SU-DHL-6 (cell line): ENCODE measurements around the gene DBR1.

Experiments
- H2AFZ ChIP-seq: fragments of 200-600 bp; sonication (generic); 2 replicates; pipeline ENCODE4 v1.6.1; 2014; ENCODE audit warnings: low read depth, mild to moderate bottlenecking, moderate library complexity, mixed read lengths, antibody characterized with exemption, low read length; ENCODE audit not compliant: severe bottlenecking
- H3F3A ChIP-seq: fragments of 200-600 bp; shearing (Covaris generic); 2 replicates; pipeline ENCODE4 v1.6.0; 2016; ENCODE audit warnings: antibody characterized with exemption, mild to moderate bottlenecking; ENCODE audit not compliant: insufficient read depth
- H3K27ac ChIP-seq: fragments of 200-600 bp; sonication (generic); 2 replicates; pipeline ENCODE4 v1.5.1; 2016; ENCODE audit warnings: low read depth, mild to moderate bottlenecking, low read length, moderate library complexity, mixed read lengths
- H3K27me3 ChIP-seq: fragments of 200-600 bp; sonication (generic), shearing (Covaris generic); 2 replicates; pipeline ENCODE4 v1.6.0; 2014; ENCODE audit warnings: mild to moderate bottlenecking, low read length
- H3K36me3 ChIP-seq: fragments of 200-600 bp; sonication (generic); 2 replicates; pipeline ENCODE4 v1.6.1; 2014; ENCODE audit warnings: mild to moderate bottlenecking, low read length, mixed read lengths
- H3K4me2 ChIP-seq: fragments of 300-600, 200-600 bp; shearing (Covaris generic), sonication (generic); 2 replicates; pipeline ENCODE4 v1.6.0; 2014; ENCODE audit warnings: low read length, low read depth, mild to moderate bottlenecking; ENCODE audit not compliant: poor library complexity, severe bottlenecking
- H3K4me3 ChIP-seq: fragments of 200-600 bp; sonication (generic); 2 replicates; pipeline ENCODE4 v1.5.1; 2014; ENCODE audit warnings: antibody characterized with exemption, low read length, mild to moderate bottlenecking, mixed read lengths; ENCODE audit not compliant: insufficient read depth, poor library complexity, severe bottlenecking
- H3K79me2 ChIP-seq: fragments of 200-600 bp; sonication (generic); 2 replicates; pipeline ENCODE4 v1.6.1; 2014; ENCODE audit warnings: mild to moderate bottlenecking, low read length, moderate library complexity; ENCODE audit not compliant: insufficient read depth
- H3K9ac ChIP-seq: fragments of 200-600 bp; sonication (generic); 2 replicates; pipeline ENCODE4 v1.7.0; 2014; ENCODE audit warnings: mild to moderate bottlenecking, low read length
- H3K9me2 ChIP-seq: fragments of 200-600 bp; sonication (generic); replicated peaks from 2 replicates; pipeline ENCODE4 v1.6.1; 2014; ENCODE audit warnings: low read length; ENCODE audit not compliant: insufficient read depth
- H3K9me3 ChIP-seq: fragments of 200-600 bp; sonication (generic); 2 replicates; pipeline ENCODE4 v1.6.1; 2014; ENCODE audit warnings: low read length, mixed read lengths; ENCODE audit not compliant: insufficient read depth
- H4K20me1 ChIP-seq: fragments of 200-600 bp; sonication (generic); 2 replicates; pipeline ENCODE4 v1.6.1; 2014; ENCODE audit warnings: low read depth, mild to moderate bottlenecking, antibody characterized with exemption, low read length, moderate library complexity, mixed read lengths
- EZH2phosphoT487 ChIP-seq: fragments of 200-600 bp; sonication (generic), shearing (Covaris generic); conservative IDR thresholded peaks from 2 replicates; pipeline ENCODE4 v1.6.1; 2018; ENCODE audit warnings: mild to moderate bottlenecking, antibody characterized with exemption, low read length, moderate library complexity, mixed read lengths
- TF ChIP-seq, protein P1 (sequence below): fragments of 200-600 bp; sonication (generic); IDR thresholded peaks from one replicate; pipeline ENCODE4 v1.5.1; 2017; ENCODE audit warnings: antibody characterized with exemption, mild to moderate bottlenecking, low read length, moderate library complexity; ENCODE audit not compliant: insufficient read depth, poor library complexity, severe bottlenecking

The DBR1 gene

DNA sequence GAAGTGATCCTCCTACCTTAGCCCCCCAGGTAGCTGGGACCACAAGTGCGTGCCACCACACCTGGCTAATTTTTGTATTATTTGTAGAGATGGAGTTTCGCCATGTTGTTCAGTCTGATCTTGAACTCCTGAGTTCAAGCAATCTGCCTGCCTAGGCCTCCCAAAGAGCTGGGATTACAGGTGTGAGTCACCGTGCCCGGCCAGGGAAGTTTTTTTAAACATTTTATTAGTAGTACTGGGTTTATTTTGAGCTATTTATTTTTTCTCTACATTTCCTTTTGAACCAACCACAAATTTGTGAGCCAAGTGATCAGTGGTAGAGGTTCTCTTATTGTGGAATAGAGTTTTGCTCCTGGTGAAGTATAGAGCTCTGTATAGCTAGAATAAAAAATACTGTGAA lies 46.1 kb upstream of the DBR1 start:
- Histone ChIP-seq H2AFZ (no peak overlapping the region), H3K4me2 (no peak overlapping the region), H4K20me1 (no peaks in the 10 kb centered on the region), H3K79me2 (peaks cover 48% of the 10 kb centered on the region), H3K36me3 (peaks cover 20% of the 10 kb centered on the region), H3K4me3 (no peak overlapping the region), H3F3A (no peaks in the 10 kb centered on the region), H3K9me2 (no peaks in the 10 kb centered on the region), H3K9ac (no peak overlapping the region), H3K9me3 (no peaks in the 10 kb centered on the region), H3K27me3 (no peaks in the 10 kb centered on the region), H3K27ac (no peak overlapping the region)
- TF ChIP-seq, protein P1, sequence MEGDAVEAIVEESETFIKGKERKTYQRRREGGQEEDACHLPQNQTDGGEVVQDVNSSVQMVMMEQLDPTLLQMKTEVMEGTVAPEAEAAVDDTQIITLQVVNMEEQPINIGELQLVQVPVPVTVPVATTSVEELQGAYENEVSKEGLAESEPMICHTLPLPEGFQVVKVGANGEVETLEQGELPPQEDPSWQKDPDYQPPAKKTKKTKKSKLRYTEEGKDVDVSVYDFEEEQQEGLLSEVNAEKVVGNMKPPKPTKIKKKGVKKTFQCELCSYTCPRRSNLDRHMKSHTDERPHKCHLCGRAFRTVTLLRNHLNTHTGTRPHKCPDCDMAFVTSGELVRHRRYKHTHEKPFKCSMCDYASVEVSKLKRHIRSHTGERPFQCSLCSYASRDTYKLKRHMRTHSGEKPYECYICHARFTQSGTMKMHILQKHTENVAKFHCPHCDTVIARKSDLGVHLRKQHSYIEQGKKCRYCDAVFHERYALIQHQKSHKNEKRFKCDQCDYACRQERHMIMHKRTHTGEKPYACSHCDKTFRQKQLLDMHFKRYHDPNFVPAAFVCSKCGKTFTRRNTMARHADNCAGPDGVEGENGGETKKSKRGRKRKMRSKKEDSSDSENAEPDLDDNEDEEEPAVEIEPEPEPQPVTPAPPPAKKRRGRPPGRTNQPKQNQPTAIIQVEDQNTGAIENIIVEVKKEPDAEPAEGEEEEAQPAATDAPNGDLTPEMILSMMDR = no peak
- no peak for TF ChIP-seq EZH2phosphoT487

- H3K27ac ChIP-seq = no peak overlapping the region
- no peak overlapping the region for H3K4me2 ChIP-seq
- no peaks in the 10 kb centered on the region for H3K27me3 ChIP-seq
- no peaks in the 10 kb centered on the region for H3K9me2 ChIP-seq
- no peak overlapping the region for H3K4me3 ChIP-seq
- peaks cover 48% of the 10 kb centered on the region for H3K79me2 ChIP-seq
- H3F3A ChIP-seq = no peaks in the 10 kb centered on the region
- no peak overlapping the region for H2AFZ ChIP-seq
- no peaks in the 10 kb centered on the region for H3K9me3 ChIP-seq
- no peak for TF ChIP-seq EZH2phosphoT487
- TF ChIP-seq, protein P1 = no peak
- H3K36me3 ChIP-seq = peaks cover 16% of the 10 kb centered on the region
- H4K20me1 ChIP-seq = no peaks in the 10 kb centered on the region
- H3K9ac ChIP-seq = no peak overlapping the region
Measured at GRCh38 chr3:138220242-138220641, 45.5 kb upstream of the DBR1 start.

- no peaks in the 10 kb centered on the region for H3K9me2 ChIP-seq
- no peaks in the 10 kb centered on the region for H4K20me1 ChIP-seq
- peaks cover 11% of the 10 kb centered on the region for H3K36me3 ChIP-seq
- no peaks in the 10 kb centered on the region for H3K9me3 ChIP-seq
- no peaks in the 10 kb centered on the region for H3F3A ChIP-seq
- H3K27ac ChIP-seq = no peak overlapping the region
- H3K4me2 ChIP-seq = no peak overlapping the region
- no peaks in the 10 kb centered on the region for H3K27me3 ChIP-seq
- TF ChIP-seq, protein P1 = no peak
- no peak for TF ChIP-seq EZH2phosphoT487
- H3K4me3 ChIP-seq = no peak overlapping the region
- H3K9ac ChIP-seq = no peak overlapping the region
- no peak overlapping the region for H2AFZ ChIP-seq
- peaks cover 54% of the 10 kb centered on the region for H3K79me2 ChIP-seq
Measured at GRCh38 chr3:138219255-138219654, 44.5 kb upstream of the DBR1 start.
